GM12874 (cell line): ENCODE results near the gene DNASE2B.

ENCODE experiments used
- CTCF ChIP-seq: IDR thresholded peaks from 2 replicates; pipeline ENCODE4 v1.5.1; 2011; ENCODE audit warnings: low read depth, mild to moderate bottlenecking, control low read depth, low read length, moderate library complexity; ENCODE audit not compliant: insufficient read depth

The DNASE2B gene

GRCh38 chr1:84356881-84357280 is 41.4 kb upstream of the DNASE2B start:
- no peak for TF ChIP-seq CTCF

DNA sequence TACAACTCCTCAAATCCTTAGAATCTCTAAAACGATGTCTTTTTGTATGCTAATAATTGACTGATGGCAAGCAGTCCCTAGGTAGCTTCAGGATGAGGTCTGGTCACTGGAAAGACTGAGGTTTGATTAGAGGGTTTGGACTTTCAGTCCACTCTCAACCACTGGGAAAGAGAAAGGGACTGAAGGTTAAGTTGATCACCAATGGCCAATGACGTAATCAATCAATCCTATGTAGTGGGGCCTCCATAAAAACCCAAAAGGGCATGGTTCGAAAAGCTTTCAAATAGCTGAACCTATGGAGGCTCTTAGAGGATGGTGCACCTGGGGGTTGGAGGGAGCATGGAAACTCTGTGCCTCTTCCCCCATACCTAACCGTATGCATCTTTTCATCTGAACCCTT is 39.6 kb upstream of the DNASE2B start:
- TF ChIP-seq CTCF: no peak

DNA sequence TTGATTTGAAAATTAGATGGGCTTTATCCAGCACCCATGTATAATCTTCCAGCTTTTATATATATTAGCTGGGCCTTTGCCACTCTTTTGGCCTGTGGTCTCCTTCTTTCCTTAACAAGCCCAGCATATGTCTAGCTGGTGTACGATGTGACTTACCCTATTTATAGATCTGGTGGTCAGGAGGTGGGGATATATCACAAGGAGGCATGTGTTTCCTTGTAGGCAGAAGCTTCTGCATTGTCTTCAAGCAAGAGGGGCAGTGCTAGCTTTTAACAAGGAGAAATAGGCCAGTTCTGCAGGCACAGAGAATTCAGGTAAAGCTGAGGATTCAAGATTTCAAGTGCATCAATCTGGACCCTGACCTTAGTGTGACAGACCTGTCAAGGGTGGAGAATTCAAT is 38.0 kb upstream of the DNASE2B start:
- TF ChIP-seq CTCF: no peak

- no peak for TF ChIP-seq CTCF
These were observed 36.5 kb upstream of the DNASE2B start for GRCh38 chr1:84361796-84362195.

- no peak for TF ChIP-seq CTCF
These were observed 35.3 kb upstream of the DNASE2B start for GRCh38 chr1:84363019-84363418.

DNA sequence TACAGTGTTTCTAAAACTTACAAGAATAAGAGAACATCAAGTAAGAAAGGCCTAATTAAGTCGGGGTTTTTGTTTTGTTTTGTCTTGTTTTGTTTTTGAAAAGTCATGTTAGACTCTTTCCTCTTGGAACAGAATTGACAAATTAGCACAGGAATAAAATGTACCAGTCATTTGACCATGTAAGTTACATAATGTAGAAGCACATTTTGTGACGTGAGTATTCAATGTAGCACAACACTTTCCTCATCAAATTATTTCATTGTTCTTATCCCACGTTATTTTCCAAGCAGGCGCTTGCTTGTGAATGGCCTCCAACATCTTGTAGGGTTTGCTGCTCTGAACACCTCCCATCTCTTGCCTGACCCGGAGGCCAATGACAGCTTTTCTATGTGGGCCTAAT is 34.7 kb upstream of the DNASE2B start:
- TF ChIP-seq CTCF: no peak

DNA sequence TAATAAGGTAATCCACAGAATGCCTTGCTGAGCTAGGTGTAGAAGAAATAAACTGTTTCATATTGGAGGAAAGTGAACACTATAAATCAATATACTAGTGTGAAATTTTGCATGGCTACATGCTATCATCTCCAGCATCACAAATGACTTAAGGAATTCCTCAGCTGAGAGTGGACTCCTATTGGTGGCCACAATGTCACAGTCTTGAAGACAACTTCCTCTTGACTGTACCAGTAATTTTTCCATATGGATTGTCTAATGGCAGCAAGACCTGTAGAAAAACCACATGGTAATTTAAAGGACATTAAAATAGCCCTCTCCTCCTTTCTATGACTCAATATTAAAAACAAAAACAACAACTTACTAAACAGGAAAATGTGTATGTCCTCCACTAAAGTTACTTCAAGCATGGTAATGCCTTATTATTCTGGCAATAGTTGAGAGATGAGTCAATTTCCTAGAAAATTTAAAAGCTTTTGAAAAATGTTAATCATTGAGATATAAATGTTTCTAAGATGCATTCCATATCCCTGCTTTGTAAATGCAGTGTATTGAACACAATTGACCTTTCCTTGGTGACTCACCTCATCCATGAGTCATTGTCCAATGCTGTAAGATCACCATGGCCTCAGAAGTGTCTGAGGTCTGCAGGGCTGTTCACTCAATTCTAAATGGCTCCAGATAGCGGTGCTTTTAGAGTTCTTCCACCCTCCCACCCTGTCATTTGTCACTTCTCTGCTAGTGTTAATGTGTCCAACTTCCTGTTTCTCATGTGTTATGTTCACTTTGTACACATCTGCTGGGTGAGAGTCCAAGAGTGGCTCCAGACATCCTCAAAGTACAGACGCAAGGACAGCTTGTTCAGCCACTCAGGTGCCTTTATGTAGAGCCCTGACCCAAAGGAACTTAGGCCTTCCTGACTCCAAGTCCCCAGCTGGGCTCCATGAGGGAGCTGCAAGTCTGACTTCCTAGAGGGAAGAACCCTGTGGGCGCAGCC is 32.8 kb upstream of the DNASE2B start:
- no peak for TF ChIP-seq CTCF
